ENCODE results near the gene LPIN2. TPM values are rescaled to one million over a fixed set of nuclear protein-coding genes. Genes with fewer than 3 reads are reported as not detected.

LPIN2 gene
- total RNA-seq, 1 donor from 2014 or later: 16.5 TPM

DNA sequence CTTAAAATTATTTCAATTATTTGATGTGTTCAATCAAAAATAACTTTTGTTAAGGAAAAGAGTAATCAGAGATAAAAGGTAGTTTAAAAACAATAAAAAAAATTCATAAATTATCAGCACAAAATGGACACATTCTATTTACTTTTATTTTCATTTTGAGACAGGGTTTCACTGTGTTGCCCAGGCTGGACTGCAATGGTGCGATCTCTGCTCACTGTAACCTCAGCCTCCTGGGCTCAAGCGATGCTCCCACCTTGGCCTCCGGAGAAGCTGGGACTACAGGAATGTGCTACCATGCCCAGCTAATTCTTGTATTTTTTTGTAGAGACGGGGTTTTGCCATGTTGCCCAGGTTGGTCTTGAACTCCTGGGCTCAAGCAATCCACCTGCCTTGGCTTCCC is 47.1 kb downstream of the LPIN2 start:
- Histone ChIP-seq H3K27me3 (ENCODE audit: insufficient read depth, low read length) (no peaks in the 10 kb centered on the region), H4K20me1 (ENCODE audit: insufficient read depth, low read length) (peaks cover 45% of the 10 kb centered on the region), H3K4me3 (ENCODE audit: insufficient read depth, low read depth, low read length) (no peak overlapping the region), H3K9me3 (ENCODE audit: insufficient read depth, low read depth, low read length) (no peaks in the 10 kb centered on the region), H3K79me2 (ENCODE audit: insufficient read depth, low read length) (peaks cover 50% of the 10 kb centered on the region), H3K4me2 (ENCODE audit: low read length) (no peak overlapping the region), H3K27ac (ENCODE audit: low read depth, low read length) (no peak overlapping the region), H3K9ac (ENCODE audit: low read length) (no peak overlapping the region), H3K36me3 (ENCODE audit: insufficient read depth, low read length) (no peaks in the 10 kb centered on the region), H3K4me1 (ENCODE audit: insufficient read depth, low read length) (no peaks in the 10 kb centered on the region), H2AFZ (ENCODE audit: low read depth, low read length) (no peak overlapping the region)
- Mint-ChIP-seq H3K27ac (ENCODE audit: unreplicated experiment) (no peak overlapping the region), H3K4me3 (ENCODE audit: unreplicated experiment) (no peak overlapping the region), H3K36me3 (ENCODE audit: low read depth, unreplicated experiment) (no peaks in the 10 kb centered on the region), H3K27me3 (ENCODE audit: low read depth, unreplicated experiment) (no peaks in the 10 kb centered on the region), H3K9me3 (ENCODE audit: unreplicated experiment) (no peaks in the 10 kb centered on the region), H3K4me1 (ENCODE audit: low read depth, unreplicated experiment) (peaks cover 25% of the 10 kb centered on the region)
- no peak for FAIRE-seq
- no peak for DNase-seq (ENCODE audit: low read depth)
- no peak for TF ChIP-seq EZH2 (IDR thresholded peaks at IDR 0.05; ENCODE audit: insufficient read depth, low read length)
- TF ChIP-seq CTCF (IDR thresholded peaks at IDR 0.05; ENCODE audit: insufficient read depth, low read depth, low read length): no peak

GRCh38 chr18:2964361-2965010 is 48.5 kb downstream of the LPIN2 start:
- Histone ChIP-seq H3K4me2 (ENCODE audit: low read length) (no peak overlapping the region), H2AFZ (ENCODE audit: low read depth, low read length) (no peak overlapping the region), H3K4me1 (ENCODE audit: insufficient read depth, low read length) (no peaks in the 10 kb centered on the region), H3K27me3 (ENCODE audit: insufficient read depth, low read length) (no peaks in the 10 kb centered on the region), H3K4me3 (ENCODE audit: insufficient read depth, low read depth, low read length) (no peak overlapping the region), H3K9ac (ENCODE audit: low read length) (no peak overlapping the region), H3K79me2 (ENCODE audit: insufficient read depth, low read length) (peaks cover 44% of the 10 kb centered on the region), H3K36me3 (ENCODE audit: insufficient read depth, low read length) (no peaks in the 10 kb centered on the region), H3K9me3 (ENCODE audit: insufficient read depth, low read depth, low read length) (no peaks in the 10 kb centered on the region), H3K27ac (ENCODE audit: low read depth, low read length) (no peak overlapping the region), H4K20me1 (ENCODE audit: insufficient read depth, low read length) (peaks cover 38% of the 10 kb centered on the region)
- peaks cover 27% of the 10 kb centered on the region for H3K4me1 Mint-ChIP-seq (ENCODE audit: low read depth, unreplicated experiment)
- no peaks in the 10 kb centered on the region for H3K36me3 Mint-ChIP-seq (ENCODE audit: low read depth, unreplicated experiment)
- H3K4me3 Mint-ChIP-seq (ENCODE audit: unreplicated experiment): no peak overlapping the region
- H3K27me3 Mint-ChIP-seq (ENCODE audit: low read depth, unreplicated experiment): no peaks in the 10 kb centered on the region
- DNase-seq (ENCODE audit: low read depth) (peak; percentile 35), FAIRE-seq (peak; percentile 64)
- TF ChIP-seq EZH2 (IDR thresholded peaks at IDR 0.05; ENCODE audit: insufficient read depth, low read length): no peak
- no peak for TF ChIP-seq CTCF (IDR thresholded peaks at IDR 0.05; ENCODE audit: insufficient read depth, low read depth, low read length)
- H3K27ac Mint-ChIP-seq (ENCODE audit: unreplicated experiment): no peak overlapping the region
- H3K9me3 Mint-ChIP-seq (ENCODE audit: unreplicated experiment): no peaks in the 10 kb centered on the region

Other genes with a start within 250 kb of the LPIN2 start
- 29.6 and 33.4 TPM in 2 replicates for gene EMILIN2, start 166.1 kb downstream of the LPIN2 start, total RNA-seq
- 0.57 and 0.94 TPM in 2 replicates for gene MYOM1, start 206.8 kb upstream of the LPIN2 start, total RNA-seq
- gene MYL12A, start 234.7 kb upstream of the LPIN2 start, total RNA-seq: 659 and 682 TPM in 2 replicates
- gene MYL12B, start 249.0 kb upstream of the LPIN2 start, total RNA-seq: 374 and 433 TPM in 2 replicates